Lung (tissue), 12 donors: Measurements from ENCODE around the gene DMBT1. TPM values are rescaled to one million over a fixed set of nuclear protein-coding genes. Genes with fewer than 3 reads are reported as not detected.

ENCODE experiments used
- ATAC-seq: fragments of 200-7000 bp; cut with Tn5 transposase; one replicate; pipeline ENCODE4 v1.9.1; 2020; ENCODE audit warnings: moderate number of reproducible peaks; ENCODE audit not compliant: insufficient read depth, low FRiP score
- DNase-seq, 3 donors: peaks; one replicate each; pipeline ENCODE4 v3.0.0-alpha.2; 2013 to 2017
- H3K27ac ChIP-seq, 2 donors: one replicate each; pipeline ENCODE4 v1.5.1; 2013; ENCODE audit warnings: mild to moderate bottlenecking in 2 of 2, moderate library complexity in 2 of 2, control low read depth in 1 of 2, inconsistent platforms in 1 of 2, low read depth in 1 of 2, low read length in 1 of 2
- H3K27me3 ChIP-seq, 3 donors: one replicate each; pipeline ENCODE4 v1.5.1; 2013; ENCODE audit warnings: low read length in 2 of 3; ENCODE audit not compliant: control insufficient read depth in 3 of 3, insufficient read depth in 3 of 3
- H3K36me3 ChIP-seq, 4 donors: one replicate each; pipeline ENCODE4 v1.5.1; 2013; ENCODE audit warnings: low read length in 4 of 4, mild to moderate bottlenecking in 1 of 4, moderate library complexity in 1 of 4; ENCODE audit not compliant: control insufficient read depth in 4 of 4, insufficient read depth in 4 of 4
- H3K4me1 ChIP-seq, 5 donors: one replicate each; pipeline ENCODE4 v1.5.1; 2013; ENCODE audit warnings: low read length in 5 of 5, mild to moderate bottlenecking in 2 of 5, moderate library complexity in 1 of 5; ENCODE audit not compliant: control insufficient read depth in 5 of 5, insufficient read depth in 5 of 5
- H3K4me3 ChIP-seq: one replicate; pipeline ENCODE4 v1.5.1; 2013; ENCODE audit warnings: mild to moderate bottlenecking, control low read depth, moderate library complexity
- H3K9ac ChIP-seq, 2 donors: one replicate each; pipeline ENCODE4 v1.5.1; 2013; ENCODE audit warnings: low read length in 2 of 2, control low read depth in 1 of 2; ENCODE audit not compliant: insufficient read depth in 1 of 2
- H3K9me3 ChIP-seq, 4 donors: one replicate each; pipeline ENCODE4 v1.5.1; 2013; ENCODE audit warnings: low read length in 3 of 4, mild to moderate bottlenecking in 1 of 4, moderate library complexity in 1 of 4; ENCODE audit not compliant: control insufficient read depth in 4 of 4, insufficient read depth in 3 of 4
- WGBS, 2 donors: extraction: QIAGEN DNeasy Blood & Tissue Kit; methylation state at CpG; one replicate each; pipeline ENCODE4 v1.1.7; 2013; 5-methylcytosine and 5-hydroxymethylcytosine counted together
- polyA plus RNA-seq, 2 donors: library from polyadenylated mRNA; stranded (reverse); fragments of 200-250 nt; gene quantifications; one replicate each; pipeline ENCODE4 v1.2.1, GENCODE V29; 2013
- total RNA-seq, 2 donors: library from RNA; depleted of rRNA in 1 of 2; stranded (reverse); fragments of >200 nt in 1 of 2; gene quantifications; one replicate each; pipeline ENCODE4 v1.2.1, GENCODE V29; 2014 to 2021
- TF ChIP-seq, protein P1 (sequence below): IDR thresholded peaks from 2 replicates; pipeline ENCODE4 v1.5.1; 2012; ENCODE audit warnings: mild to moderate bottlenecking; ENCODE audit errors: control extremely low read depth, extremely low read depth
- donor health status: control.
- donor health status: control.
- donor health status: Bipolar disorder and iron deficiency.
- donor health status: healthy.
- donor health status: DM: yes; HTN: yes; CAD: no.

Gene DMBT1
- total and polyA plus RNA-seq, 4 donors: 21.1 to 337 (median 111) TPM

DNA sequence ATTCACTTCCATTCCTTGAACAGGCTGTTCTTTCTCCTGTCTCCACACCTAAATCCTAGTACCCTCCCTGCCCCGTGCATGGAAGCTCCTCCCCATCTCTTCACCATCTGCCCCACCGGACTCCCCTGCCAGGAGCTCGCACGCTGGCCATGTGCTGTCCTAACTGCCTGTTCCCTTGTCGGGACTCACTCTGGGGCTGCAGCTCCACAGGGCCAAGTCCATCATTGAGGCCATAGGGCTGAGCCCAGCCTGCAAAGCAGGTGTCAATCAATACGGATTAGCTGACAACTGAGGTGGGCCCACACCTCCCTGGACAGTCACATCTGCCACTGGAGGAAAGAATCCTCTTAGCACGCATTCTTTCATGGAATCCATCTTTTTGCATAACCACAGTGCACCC, 41.4 kb upstream of the DMBT1 start:
- TF ChIP-seq, protein P1, sequence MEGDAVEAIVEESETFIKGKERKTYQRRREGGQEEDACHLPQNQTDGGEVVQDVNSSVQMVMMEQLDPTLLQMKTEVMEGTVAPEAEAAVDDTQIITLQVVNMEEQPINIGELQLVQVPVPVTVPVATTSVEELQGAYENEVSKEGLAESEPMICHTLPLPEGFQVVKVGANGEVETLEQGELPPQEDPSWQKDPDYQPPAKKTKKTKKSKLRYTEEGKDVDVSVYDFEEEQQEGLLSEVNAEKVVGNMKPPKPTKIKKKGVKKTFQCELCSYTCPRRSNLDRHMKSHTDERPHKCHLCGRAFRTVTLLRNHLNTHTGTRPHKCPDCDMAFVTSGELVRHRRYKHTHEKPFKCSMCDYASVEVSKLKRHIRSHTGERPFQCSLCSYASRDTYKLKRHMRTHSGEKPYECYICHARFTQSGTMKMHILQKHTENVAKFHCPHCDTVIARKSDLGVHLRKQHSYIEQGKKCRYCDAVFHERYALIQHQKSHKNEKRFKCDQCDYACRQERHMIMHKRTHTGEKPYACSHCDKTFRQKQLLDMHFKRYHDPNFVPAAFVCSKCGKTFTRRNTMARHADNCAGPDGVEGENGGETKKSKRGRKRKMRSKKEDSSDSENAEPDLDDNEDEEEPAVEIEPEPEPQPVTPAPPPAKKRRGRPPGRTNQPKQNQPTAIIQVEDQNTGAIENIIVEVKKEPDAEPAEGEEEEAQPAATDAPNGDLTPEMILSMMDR: no peak
- Histone ChIP-seq H3K27me3 (peaks cover 0 to 3% (median 0%) of the 10 kb centered on the region in 3 donors), H3K36me3 (peaks cover 0 to 7% (median 2%) of the 10 kb centered on the region in 4 donors), H3K4me1 (peaks cover 0 to 1% (median 0%) of the 10 kb centered on the region in 5 donors), H3K9me3 (no peaks in the 10 kb centered on the region), H3K4me3 (no peak overlapping the region), H3K27ac (no peak overlapping the region), H3K9ac (no peak overlapping the region)
- DNase-seq: no peak
- no peak for ATAC-seq
- WGBS, 2 donors: 78 to 82% methylated on average over 7 of the region's 7 CpGs

DNA sequence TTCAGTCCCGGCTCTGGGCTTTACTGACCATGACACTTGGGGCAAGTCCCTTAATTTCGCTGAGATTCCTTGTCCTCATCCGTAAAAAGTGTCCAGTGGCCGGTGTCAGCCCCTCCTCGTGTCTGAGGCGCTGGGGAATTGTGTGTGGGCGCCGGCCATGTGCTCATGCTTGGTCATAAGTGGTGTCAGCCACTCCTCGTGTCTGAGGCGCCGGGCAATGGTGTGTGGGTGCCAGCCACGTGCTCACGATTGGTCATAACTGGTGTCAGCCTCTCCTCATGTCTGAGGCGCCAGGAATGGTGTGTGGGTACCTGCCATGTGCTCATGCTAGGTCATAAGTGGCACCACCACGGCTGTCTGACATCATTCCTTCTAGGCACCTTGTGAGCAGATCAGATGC, 40.7 kb upstream of the DMBT1 start:
- no peak for ATAC-seq
- H3K27ac ChIP-seq: no peak overlapping the region
- H3K9me3 ChIP-seq: no peaks in the 10 kb centered on the region
- H3K27me3 ChIP-seq: peaks cover 0 to 3% (median 0%) of the 10 kb centered on the region in 3 donors
- TF ChIP-seq, protein P1: no peak
- 85 to 92% methylated on average over 15 of the region's 15 CpGs for WGBS, 2 donors
- no peak overlapping the region for H3K9ac ChIP-seq
- H3K4me1 ChIP-seq: peaks cover 0 to 1% (median 0%) of the 10 kb centered on the region in 5 donors
- H3K4me3 ChIP-seq: no peak overlapping the region
- no peak for DNase-seq
- peaks cover 0 to 5% (median 1%) of the 10 kb centered on the region in 4 donors for H3K36me3 ChIP-seq

DNA sequence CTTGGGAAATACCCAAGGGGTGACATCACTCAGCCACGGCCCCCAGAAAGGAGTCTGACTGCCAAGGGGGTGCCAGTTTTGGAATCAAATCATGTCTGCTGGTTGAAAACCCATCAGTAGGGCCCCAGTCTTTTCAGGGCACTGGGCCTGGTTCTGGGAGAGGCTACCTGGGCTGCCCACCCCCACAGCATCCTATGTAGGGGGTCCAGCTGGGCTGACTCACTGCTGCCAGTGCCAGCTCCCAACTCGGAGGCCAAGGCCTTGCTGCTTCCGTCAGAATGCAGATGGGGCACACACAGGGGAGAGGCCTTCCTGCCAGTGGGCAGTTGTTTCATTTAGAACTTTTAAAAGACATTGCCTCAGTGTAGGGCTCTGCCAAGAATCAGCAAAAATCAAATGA, 39.5 kb upstream of the DMBT1 start:
- H3K4me1 ChIP-seq: peaks cover 0 to 1% (median 0%) of the 10 kb centered on the region in 5 donors
- no peaks in the 10 kb centered on the region for H3K9me3 ChIP-seq
- 61 to 63% methylated on average over 3 of the region's 3 CpGs for WGBS, 2 donors
- TF ChIP-seq, protein P1: no peak
- H3K4me3 ChIP-seq: no peak overlapping the region
- no peak for DNase-seq
- H3K27me3 ChIP-seq: peaks cover 0 to 3% (median 0%) of the 10 kb centered on the region in 3 donors
- no peak for ATAC-seq
- H3K36me3 ChIP-seq: peaks cover 0 to under 1% (median 0%) of the 10 kb centered on the region in 4 donors
- H3K27ac ChIP-seq: no peak overlapping the region
- no peak overlapping the region for H3K9ac ChIP-seq

DNA sequence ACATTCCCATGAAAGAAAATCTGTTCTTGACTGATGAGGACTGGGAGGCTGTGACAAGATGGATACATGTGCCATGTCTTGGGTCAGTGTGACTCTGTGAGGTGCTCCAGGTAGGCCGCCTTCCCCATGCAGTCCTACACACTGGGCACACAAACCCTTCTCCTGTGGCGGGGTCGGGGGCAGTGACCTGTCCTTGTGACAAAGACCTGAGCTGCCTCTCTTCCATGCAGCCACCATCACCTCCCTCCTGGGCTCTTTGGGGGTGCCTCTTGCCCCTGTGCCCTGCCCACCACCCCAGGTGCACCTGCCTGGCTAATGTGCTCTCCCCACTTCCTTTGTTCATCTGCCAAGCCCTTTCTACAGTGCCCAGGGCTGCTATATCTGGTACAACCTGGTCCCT, 35.7 kb upstream of the DMBT1 start:
- TF ChIP-seq, protein P1: no peak
- no peak overlapping the region for H3K27ac ChIP-seq
- H3K9me3 ChIP-seq: no peaks in the 10 kb centered on the region
- H3K4me3 ChIP-seq: no peak overlapping the region
- ATAC-seq (no peak), DNase-seq (no peak)
- no peaks in the 10 kb centered on the region for H3K36me3 ChIP-seq
- H3K9ac ChIP-seq: no peak overlapping the region
- H3K27me3 ChIP-seq: peaks cover 0 to 3% (median 0%) of the 10 kb centered on the region in 3 donors
- 81 to 97% methylated on average over 3 of the region's 3 CpGs for WGBS, 2 donors
- peaks cover 0 to 4% (median 0%) of the 10 kb centered on the region in 5 donors for H3K4me1 ChIP-seq
